ENCODE measurements around the gene TAS1R1.

GRCh38 chr1:6574818-6575217, 19.7 kb downstream of the TAS1R1 start:
- TF ChIP-seq CTCF (IDR thresholded peaks at IDR 0.05; ENCODE audit: low read depth, low read length) (no peak), POLR2A (IDR thresholded peaks at IDR 0.05; ENCODE audit: extremely low read depth, insufficient read length) (no peak)

Measured in NB4 (cell line).